ENCODE results near the gene TMEM185A.
"Not testable (repeated sequence)": the region's sequence is repeated elsewhere in the genome, so short reads cannot be mapped to it uniquely, and the experiment has no call there.

The TMEM185A gene

GRCh38 chrX:149619662-149620061 is 11.9 kb downstream of the TMEM185A start:
- DNase-seq (ENCODE audit: low read depth) = not testable (repeated sequence)

- no peak for DNase-seq (ENCODE audit: low read depth)
Measured at GRCh38 chrX:149618871-149619270, 12.7 kb downstream of the TMEM185A start.

GRCh38 chrX:149611623-149612175 is 19.9 kb downstream of the TMEM185A start:
- DNase-seq (ENCODE audit: low read depth) = no peak

GRCh38 chrX:149610511-149610910 is 21.1 kb downstream of the TMEM185A start:
- DNase-seq (ENCODE audit: low read depth) = no peak

DNA sequence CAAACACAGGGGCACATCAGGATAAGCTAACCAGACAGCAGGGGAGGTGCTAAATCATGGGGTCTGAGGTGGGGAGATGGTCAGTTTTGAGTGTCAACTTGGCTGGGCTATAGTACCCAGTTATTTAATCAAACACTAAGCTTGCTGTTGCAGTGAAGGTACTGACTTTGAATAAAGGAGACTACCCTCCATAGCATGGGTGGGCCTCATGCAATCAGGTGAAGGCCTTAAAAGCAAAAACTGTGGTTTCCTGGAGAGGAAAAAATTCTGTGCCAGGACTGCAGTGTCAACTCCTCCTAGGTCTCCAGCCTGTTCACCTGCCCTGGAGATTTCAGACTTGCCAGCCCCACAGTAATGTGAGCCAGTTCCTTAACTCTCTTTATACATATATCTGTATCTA is 23.9 kb downstream of the TMEM185A start:
- DNase-seq (ENCODE audit: low read depth) = no peak

- DNase-seq (ENCODE audit: low read depth) = not testable (repeated sequence)
Measured at GRCh38 chrX:149605248-149605885, 26.2 kb downstream of the TMEM185A start.

DNA sequence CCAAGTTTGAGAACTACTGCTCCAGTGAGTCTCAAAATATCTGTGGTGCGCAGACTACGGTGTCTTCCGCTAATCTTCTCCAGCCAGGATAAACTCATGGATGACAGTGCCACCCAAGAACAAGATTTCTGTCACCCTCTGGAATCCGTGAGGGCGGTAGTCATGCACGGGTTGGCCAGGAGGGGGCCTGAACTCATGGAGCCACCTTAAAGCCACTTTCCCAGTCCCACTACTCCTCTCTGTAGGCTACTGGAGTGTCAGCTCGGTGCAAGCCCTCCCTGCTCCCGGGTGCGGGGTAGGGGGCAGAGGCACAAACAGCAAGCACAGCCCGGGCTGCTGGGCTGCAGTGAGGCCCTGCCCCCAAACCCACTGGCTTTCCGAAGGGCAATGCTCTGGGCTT is 33.0 kb downstream of the TMEM185A start:
- DNase-seq (ENCODE audit: low read depth) = not testable (repeated sequence)

DNA sequence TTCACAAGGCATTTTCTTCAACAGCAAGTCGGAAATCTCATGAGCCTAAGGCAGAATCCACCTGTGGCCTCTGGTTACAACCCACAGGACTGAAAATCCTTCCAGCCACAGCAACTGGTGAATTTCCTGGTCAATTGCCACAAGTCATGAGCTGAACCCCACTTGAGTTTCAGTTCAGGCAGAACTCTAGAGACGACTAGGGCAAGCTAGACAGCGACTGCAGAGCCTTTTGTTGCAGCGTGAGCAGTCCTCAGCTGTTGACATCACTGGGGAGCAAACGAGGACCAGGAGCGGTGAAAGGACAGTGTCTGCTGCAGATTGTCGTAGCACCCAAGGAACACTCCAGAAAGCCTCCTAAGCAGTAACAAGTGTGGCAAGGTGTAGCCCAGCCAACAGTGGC is 35.6 kb downstream of the TMEM185A start:
- not testable (repeated sequence) for DNase-seq (ENCODE audit: low read depth)

DNA sequence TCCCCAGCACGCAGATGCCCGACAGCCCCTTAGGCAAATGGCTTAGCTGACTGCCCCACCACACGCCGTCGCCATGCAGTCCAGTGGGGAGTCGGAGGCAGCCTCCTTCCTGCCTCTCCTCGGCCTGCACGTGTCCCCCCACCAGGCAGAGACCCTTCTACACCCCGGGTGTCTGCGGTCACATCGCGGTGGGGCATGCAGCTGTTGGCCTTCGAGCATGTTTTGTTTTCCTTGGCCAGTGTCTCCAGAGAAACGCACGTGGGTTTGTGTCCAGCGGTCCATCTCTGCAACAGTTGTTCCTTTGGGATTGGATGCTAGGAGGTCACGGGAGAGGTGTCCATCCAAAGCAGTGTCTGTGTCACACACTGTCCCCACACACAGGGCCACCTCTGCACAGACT is 36.4 kb downstream of the TMEM185A start, which contains the start of gene HSFX2:
Gene HSFX2 (minus strand): TSS at position 101 of the 400 bp plus-strand sequence. CDS start 614 bp downstream, outside the sequence.
- not testable (repeated sequence) for DNase-seq (ENCODE audit: low read depth)

GRCh38 chrX:149590993-149591392 is 40.6 kb downstream of the TMEM185A start:
- DNase-seq (ENCODE audit: low read depth) = not testable (repeated sequence)

GRCh38 chrX:149587359-149587758 is 44.2 kb downstream of the TMEM185A start, which contains the start of gene MAGEA9B:
Gene MAGEA9B (minus strand): TSS chrX:149587459. CDS start chrX:149583179, 4,280 bp downstream.
- DNase-seq (ENCODE audit: low read depth) = not testable (repeated sequence)

DNA sequence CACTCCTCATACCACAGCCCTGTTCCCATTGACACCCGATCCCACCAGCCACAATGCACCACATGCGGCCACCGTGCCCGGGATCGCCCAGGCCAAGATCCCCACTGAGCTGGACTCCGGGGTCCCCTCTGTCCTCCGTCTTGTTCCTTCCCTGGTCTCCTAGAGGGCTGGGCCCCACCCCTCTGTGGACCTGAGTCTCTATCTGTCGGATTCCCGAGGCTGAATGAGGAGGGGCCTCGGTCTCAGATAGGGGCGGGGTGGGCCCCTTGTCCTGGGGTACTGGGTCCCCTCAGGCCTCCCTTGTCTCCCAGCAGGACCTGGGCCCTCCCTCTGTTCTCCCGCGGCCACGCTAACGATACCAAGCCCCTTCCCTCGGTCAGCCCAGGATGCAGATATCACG is 46.0 kb downstream of the TMEM185A start:
- DNase-seq (ENCODE audit: low read depth) = not testable (repeated sequence)

DNA sequence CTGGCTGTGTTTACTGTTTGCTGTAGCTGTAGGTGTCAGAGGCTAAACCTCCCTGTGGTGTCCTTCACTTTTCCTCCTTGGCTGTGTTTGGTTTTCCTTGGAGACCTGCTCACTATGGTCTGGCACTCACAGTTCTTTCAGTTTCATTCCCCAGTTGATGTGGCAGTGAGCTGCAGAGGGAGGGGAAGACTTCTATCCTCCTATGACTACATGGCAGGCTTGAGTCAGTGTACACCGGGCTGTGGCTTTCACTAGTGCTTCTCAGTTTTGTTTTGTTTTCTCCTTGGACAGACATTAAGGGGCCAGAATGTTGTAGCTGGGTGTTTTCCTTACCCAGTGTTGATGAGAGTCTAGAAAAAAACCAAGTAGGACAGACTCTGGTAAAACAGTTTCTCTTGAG is 58.1 kb downstream of the TMEM185A start:
- DNase-seq (ENCODE audit: low read depth) = not testable (repeated sequence)

DNA sequence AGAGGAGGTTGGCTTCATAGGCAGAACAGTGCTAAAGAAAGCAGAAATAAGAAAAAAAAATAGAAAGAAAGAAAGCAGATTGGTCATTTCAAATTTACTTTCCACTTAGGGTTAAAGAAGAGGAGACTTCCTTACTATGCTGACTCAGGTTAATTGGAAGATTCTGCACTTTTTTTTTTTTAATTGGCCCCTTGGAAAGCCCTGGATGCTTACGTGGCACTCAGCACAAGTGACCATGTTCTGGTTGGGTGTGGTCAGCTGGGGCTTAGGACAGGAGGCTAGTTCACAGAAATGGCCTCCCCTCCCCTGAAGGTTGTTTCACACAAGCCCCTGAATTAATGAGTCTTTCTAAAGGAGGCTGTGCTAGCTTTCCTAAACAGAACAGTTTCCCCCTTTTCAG is 58.8 kb downstream of the TMEM185A start:
- no peak for DNase-seq (ENCODE audit: low read depth)

GRCh38 chrX:149571770-149572169 is 59.8 kb downstream of the TMEM185A start:
- no peak for DNase-seq (ENCODE audit: low read depth)

GRCh38 chrX:149570668-149571067 is 60.9 kb downstream of the TMEM185A start:
- DNase-seq (ENCODE audit: low read depth) = peak; percentile 30

GRCh38 chrX:149569770-149570169 is 61.8 kb downstream of the TMEM185A start:
- DNase-seq (ENCODE audit: low read depth) = no peak

DNA sequence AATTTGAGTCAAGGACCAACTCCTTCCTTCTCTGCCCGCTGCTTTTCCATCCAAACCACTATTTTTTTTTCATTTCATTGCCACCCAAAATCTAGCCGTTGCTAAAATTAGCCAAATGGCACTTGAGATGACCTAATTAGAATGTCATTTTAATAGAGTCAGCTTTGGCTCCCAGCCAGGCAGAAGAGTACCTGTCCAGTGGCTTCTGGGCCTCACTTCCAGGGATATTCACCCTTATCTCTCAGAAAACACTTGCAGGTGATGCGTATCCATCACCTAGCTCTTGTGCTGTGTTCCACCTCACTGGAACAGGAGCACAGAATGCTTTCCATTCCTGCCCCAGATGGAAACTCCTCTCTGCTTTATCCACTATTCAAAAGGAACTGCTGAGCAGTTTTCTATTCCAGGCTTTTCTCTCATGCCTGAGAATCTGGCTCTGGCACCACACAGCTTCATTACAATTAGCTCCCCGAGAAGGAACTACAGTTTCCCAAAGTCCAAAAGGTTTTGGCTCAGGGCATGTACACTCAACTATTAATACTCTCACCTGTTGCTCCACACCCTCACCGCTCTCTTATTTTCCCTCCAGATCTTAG is 62.8 kb downstream of the TMEM185A start:
- DNase-seq (ENCODE audit: low read depth) = no peak

- DNase-seq (ENCODE audit: low read depth) = no peak
Measured at GRCh38 chrX:149567621-149568417, 63.8 kb downstream of the TMEM185A start.

GRCh38 chrX:149563359-149563758 is 68.2 kb downstream of the TMEM185A start:
- DNase-seq (ENCODE audit: low read depth) = no peak

DNA sequence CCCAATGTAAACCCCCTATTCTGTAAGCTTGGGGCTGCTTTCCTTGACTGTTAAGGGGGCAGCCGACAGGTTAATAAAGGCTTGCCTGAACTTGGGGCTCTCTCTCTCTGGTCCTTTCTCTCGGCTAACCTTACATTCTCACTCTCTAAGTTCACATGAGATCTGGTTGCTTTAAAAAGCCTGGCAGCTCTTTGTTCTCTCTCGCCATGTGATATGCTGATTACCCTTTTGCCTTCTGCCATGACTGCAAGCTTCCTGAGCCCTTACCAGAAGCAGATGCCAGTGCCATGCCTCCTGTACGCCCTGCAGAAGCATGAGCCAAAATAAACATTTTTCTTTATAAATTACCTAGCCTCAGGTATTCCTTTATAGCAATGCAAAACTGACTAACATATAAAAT is 76.3 kb downstream of the TMEM185A start:
- DNase-seq (ENCODE audit: low read depth) = not testable (repeated sequence)

DNA sequence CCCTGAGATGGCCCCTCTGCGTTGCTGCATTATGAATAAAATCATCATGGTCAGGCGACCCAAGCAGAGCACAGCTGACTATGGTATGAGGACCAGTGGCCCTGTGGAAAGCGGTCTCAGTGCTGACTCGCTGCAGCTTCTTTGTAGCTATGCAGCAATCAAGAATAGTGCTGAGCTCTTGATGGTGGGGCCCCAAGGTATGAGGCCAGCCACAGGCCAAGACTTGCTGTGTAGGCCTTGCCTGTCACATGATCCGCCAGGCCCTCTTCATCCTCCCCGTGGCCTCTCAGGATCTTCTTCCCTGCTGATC is 79.7 kb downstream of the TMEM185A start:
- not testable (repeated sequence) for DNase-seq (ENCODE audit: low read depth)
